Thoracic aorta (tissue), 2 donors: ENCODE measurements around the gene CPNE7. TPM values are rescaled to one million over a fixed set of nuclear protein-coding genes. Genes with fewer than 3 reads are reported as not detected.
A peak's percentile ranks its signal among the peaks of the same experiment; 100 is the strongest.

ENCODE experiments used
- ATAC-seq: fragments of 150-250 bp; one replicate; pipeline ENCODE4 v1.8.0; 2017; ENCODE audit warnings: low read depth; ENCODE audit not compliant: insufficient number of reproducible peaks, low FRiP score
- DNase-seq: peaks from one replicate; pipeline ENCODE4 v3.0.0-alpha.2; 2020; ENCODE audit warnings: low spot score
- H3K27ac ChIP-seq, 2 donors: fragments of 200-600 bp; sonication (generic); 1 replicate in 1 of 2; 2 replicates in 1 of 2; pipeline ENCODE4 v1.5.1; 2016; ENCODE audit warnings: mild to moderate bottlenecking in 2 of 2, moderate library complexity in 2 of 2
- H3K27me3 ChIP-seq: fragments of 200-600 bp; sonication (generic); replicated peaks from 2 replicates; pipeline ENCODE4 v1.6.0; 2016; ENCODE audit warnings: mild to moderate bottlenecking; ENCODE audit not compliant: insufficient read depth
- H3K36me3 ChIP-seq: fragments of 200-600 bp; sonication (generic); one replicate; pipeline ENCODE4 v1.5.1; 2016
- H3K4me1 ChIP-seq, 2 donors: fragments of 200-600 bp; sonication (generic); 1 replicate in 1 of 2; 2 replicates in 1 of 2; pipeline versions ENCODE4 v1.5.1 to v1.6.0; 2016; ENCODE audit warnings: low read depth in 2 of 2, mild to moderate bottlenecking in 1 of 2; ENCODE audit not compliant: control insufficient read depth in 1 of 2
- H3K4me3 ChIP-seq: fragments of 200-600 bp; sonication (generic); 2 replicates; pipeline ENCODE4 v1.5.1; 2016; ENCODE audit warnings: mild to moderate bottlenecking
- H3K9me3 ChIP-seq: fragments of 200-600 bp; sonication (generic); 2 replicates; pipeline ENCODE4 v1.5.1; 2016
- total RNA-seq, 2 donors: library from RNA; depleted of rRNA; stranded (reverse); fragments of >200 nt; gene quantifications; one replicate each; pipeline versions ENCODE4 v1.1.0 to v1.2.3, GENCODE V29; 2016
- TF ChIP-seq, protein P1 (sequence below): fragments of 200-600 bp; sonication (generic); IDR thresholded peaks from one replicate; pipeline ENCODE4 v1.5.1; 2019; ENCODE audit warnings: antibody characterized with exemption

The CPNE7 gene
- total RNA-seq, 2 donors from 2014 or later: not detected

DNA sequence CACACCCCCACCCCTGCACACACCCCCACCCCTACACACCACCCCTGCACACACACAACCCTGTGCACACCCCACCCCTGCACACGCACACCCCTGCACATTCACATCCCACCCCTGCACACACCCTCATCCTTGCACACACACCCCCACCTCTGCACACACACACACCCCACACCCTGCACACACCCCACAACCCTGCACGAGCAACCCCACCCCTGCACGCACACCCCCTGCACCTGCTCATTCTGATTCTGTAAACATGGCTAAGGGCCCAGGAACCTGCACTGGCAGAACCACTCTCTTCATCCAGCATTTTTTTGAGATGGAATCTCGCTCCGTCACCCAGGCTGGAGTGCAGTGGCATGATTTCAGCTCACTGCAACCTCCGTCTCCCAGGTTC is 63.8 kb downstream of the CPNE7 start:
- H3K27ac ChIP-seq: no peak overlapping the region
- ATAC-seq: no peak
- no peaks in the 10 kb centered on the region for H3K9me3 ChIP-seq
- TF ChIP-seq, protein P1, sequence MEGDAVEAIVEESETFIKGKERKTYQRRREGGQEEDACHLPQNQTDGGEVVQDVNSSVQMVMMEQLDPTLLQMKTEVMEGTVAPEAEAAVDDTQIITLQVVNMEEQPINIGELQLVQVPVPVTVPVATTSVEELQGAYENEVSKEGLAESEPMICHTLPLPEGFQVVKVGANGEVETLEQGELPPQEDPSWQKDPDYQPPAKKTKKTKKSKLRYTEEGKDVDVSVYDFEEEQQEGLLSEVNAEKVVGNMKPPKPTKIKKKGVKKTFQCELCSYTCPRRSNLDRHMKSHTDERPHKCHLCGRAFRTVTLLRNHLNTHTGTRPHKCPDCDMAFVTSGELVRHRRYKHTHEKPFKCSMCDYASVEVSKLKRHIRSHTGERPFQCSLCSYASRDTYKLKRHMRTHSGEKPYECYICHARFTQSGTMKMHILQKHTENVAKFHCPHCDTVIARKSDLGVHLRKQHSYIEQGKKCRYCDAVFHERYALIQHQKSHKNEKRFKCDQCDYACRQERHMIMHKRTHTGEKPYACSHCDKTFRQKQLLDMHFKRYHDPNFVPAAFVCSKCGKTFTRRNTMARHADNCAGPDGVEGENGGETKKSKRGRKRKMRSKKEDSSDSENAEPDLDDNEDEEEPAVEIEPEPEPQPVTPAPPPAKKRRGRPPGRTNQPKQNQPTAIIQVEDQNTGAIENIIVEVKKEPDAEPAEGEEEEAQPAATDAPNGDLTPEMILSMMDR: no peak
- H3K4me1 ChIP-seq: peaks cover 5% of the 10 kb centered on the region in 2 donors
- DNase-seq: no peak
- H3K27me3 ChIP-seq: no peaks in the 10 kb centered on the region
- no peaks in the 10 kb centered on the region for H3K36me3 ChIP-seq
- H3K4me3 ChIP-seq: no peak overlapping the region

- H3K27ac ChIP-seq: no peak overlapping the region
Measured at GRCh38 chr16:89641458-89642119, 66.0 kb downstream of the CPNE7 start.

DNA sequence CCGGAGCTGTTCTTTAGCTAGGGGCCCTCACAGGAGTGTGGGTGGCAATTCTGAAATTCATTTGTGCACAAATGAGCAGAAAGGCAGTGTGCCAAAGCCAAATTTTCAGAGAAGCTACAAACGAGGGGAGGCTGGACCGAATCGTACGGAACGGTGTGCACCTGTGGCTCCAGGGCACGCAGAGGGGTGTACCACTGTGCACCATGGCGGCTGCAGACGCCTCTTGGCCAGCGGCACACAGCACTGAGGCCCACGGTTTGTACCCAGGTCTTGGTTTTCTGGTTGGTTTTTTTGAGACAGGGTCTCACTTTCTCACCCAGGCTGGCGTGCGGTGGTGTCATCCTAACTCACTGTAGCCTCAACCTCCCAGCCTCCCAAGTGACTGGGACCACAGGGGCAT is 67.0 kb downstream of the CPNE7 start:
- no peak for DNase-seq
- peaks cover 5% of the 10 kb centered on the region in 2 donors for H3K4me1 ChIP-seq
- H3K36me3 ChIP-seq: peaks cover 23% of the 10 kb centered on the region
- TF ChIP-seq, protein P1: no peak
- H3K4me3 ChIP-seq: no peak overlapping the region
- no peak overlapping the region for H3K27ac ChIP-seq
- no peaks in the 10 kb centered on the region for H3K9me3 ChIP-seq
- no peak for ATAC-seq
- H3K27me3 ChIP-seq: no peaks in the 10 kb centered on the region

More at GRCh38 chr16:89641458-89642119, 66.0 kb downstream of the CPNE7 start:
- no peak for ATAC-seq
- peaks cover 5% of the 10 kb centered on the region in 2 donors for H3K4me1 ChIP-seq
- no peaks in the 10 kb centered on the region for H3K27me3 ChIP-seq
- TF ChIP-seq, protein P1: no peak
- H3K4me3 ChIP-seq: peak overlapping the region; percentile 71
- peaks cover 16% of the 10 kb centered on the region for H3K36me3 ChIP-seq
- DNase-seq: no peak
- no peaks in the 10 kb centered on the region for H3K9me3 ChIP-seq

GRCh38 chr16:89643769-89644300 is 68.3 kb downstream of the CPNE7 start:
- peaks cover 28% of the 10 kb centered on the region for H3K36me3 ChIP-seq
- no peak overlapping the region for H3K27ac ChIP-seq
- TF ChIP-seq, protein P1: no peak
- H3K4me3 ChIP-seq: no peak overlapping the region
- H3K9me3 ChIP-seq: no peaks in the 10 kb centered on the region
- no peaks in the 10 kb centered on the region for H3K27me3 ChIP-seq
- ATAC-seq (no peak), DNase-seq (no peak)
- H3K4me1 ChIP-seq: peaks cover 5% of the 10 kb centered on the region in 2 donors

DNA sequence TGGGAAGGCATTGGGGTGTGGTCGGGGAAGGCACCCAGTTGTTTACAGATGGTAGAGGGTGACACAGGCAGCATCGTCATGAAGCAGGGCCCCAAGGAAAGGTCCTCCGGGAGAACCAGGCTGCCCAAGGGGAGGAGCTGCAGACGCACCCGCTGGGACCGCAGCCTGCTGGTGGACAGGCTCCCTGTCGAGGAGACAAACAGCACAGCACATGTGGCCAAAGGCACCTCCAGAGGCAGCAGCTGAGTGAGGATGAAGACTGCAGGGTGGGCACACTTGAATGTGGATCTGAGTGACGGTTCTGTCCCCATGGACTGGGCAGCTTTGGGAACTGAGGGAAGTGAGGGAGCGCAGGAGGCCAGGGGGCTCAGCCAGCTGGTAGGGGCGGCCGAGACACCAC is 69.6 kb downstream of the CPNE7 start:
- no peaks in the 10 kb centered on the region for H3K27me3 ChIP-seq
- ATAC-seq: no peak
- no peak for DNase-seq

More for the DNA sequence above, 69.6 kb downstream of the CPNE7 start:
- Histone ChIP-seq H3K4me3 (no peak overlapping the region), H3K27ac (no peak overlapping the region), H3K4me1 (peaks cover 5% of the 10 kb centered on the region in 2 donors), H3K9me3 (no peaks in the 10 kb centered on the region), H3K36me3 (peaks cover 32% of the 10 kb centered on the region)
- TF ChIP-seq, protein P1: no peak
